HTERT RPE-1 (cell line): ENCODE results near the gene CDCA7.
"Not testable (repeated sequence)": the region's sequence is repeated elsewhere in the genome, so short reads cannot be mapped to it uniquely, and the experiment has no call there.

Experiments
- in situ Hi-C: fragments of 300-500 bp; cut with MboI; formaldehyde crosslinking; loops from 4 replicates; pipeline ENCODE4 v1.14.3; 2020; ENCODE audit warnings: low sequenced_read_pairs

CDCA7 gene

DNA sequence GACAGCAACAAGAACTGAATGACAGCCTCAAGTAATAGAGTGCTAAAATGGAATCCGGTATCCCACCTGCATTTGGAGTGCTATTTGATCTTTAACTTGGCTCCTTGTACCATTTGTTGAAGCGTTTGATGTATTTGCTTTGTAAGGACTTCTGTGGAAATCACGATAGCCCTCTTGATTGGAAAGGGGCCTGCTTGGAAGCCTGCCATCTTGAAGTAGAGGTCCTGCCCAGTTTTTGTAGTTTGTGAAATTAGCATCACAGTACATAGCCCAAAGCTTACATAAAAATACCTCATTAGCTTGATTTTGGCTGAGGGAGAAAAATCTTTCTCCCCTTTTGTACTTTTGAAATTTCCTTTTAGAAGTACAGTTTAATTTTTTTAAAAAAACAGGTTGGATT lies 2.7 kb downstream of the CDCA7 start:
- in situ Hi-C loops, result no loop called here

DNA sequence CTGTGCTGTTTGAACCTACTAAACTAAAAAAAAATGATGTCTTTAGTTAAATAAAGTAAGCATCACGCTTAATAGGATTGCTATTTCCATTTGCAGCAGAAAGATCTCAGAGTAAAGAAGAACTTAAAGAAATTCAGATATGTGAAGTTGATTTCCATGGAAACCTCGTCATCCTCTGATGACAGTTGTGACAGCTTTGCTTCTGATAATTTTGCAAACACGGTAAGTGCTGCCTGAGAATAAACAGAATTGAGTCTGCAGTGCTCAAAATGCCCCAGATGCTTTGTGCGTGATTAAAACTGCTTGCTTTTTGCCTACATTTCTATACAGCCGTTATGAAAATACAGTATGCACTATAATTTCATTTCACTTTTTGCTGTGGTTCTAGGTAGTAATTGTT lies 3.9 kb downstream of the CDCA7 start:
- in situ Hi-C loops, result no loop called here

DNA sequence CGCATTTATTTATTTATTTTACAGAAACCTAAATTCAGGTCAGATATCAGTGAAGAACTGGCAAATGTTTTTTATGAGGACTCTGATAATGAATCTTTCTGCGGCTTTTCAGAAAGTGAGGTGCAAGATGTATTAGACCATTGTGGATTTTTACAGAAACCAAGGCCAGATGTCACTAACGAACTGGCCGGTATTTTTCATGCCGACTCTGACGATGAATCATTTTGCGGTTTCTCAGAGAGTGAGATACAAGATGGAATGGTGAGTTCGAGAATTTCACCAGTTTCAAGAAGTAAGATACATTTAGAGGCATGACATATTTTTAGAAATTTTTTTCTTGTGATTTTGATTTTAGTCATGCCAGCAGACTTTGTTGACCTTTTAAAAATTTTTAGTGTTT lies 4.6 kb downstream of the CDCA7 start:
- in situ Hi-C loops, result no loop called here

- in situ Hi-C loops, result no loop called here
Observed at GRCh38 chr2:173370198-173370597, 15.5 kb downstream of the CDCA7 start.

- in situ Hi-C loops, result no loop called here
Observed at GRCh38 chr2:173371023-173371422, 16.4 kb downstream of the CDCA7 start.

GRCh38 chr2:173373290-173373689 lies 18.6 kb downstream of the CDCA7 start:
- in situ Hi-C loops, result no loop called here

GRCh38 chr2:173374634-173375033 lies 20.0 kb downstream of the CDCA7 start:
- in situ Hi-C loops, result no loop called here

DNA sequence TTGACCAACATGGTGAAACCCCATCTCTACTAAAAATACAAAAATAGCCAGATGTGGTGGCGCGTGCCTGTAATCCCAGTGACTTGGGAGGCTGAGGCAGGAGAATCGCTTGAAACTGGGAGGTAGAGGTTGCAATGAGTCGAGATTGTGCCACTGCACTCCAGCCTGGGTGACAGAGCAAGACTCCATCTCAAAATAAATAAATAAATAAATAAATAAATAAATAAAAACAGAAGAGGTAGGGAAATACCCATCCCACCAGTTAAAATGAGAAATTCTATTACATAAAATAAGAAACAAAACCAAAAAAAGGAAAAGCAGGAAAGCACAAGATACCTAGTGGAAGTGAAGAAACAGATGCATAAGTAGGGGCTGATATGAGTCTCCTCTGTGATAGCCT lies 30.9 kb downstream of the CDCA7 start:
- in situ Hi-C loops, result not testable (repeated sequence)

- in situ Hi-C loops, result no loop called here
Observed at GRCh38 chr2:173386021-173386737, 31.5 kb downstream of the CDCA7 start.

- in situ Hi-C loops, result no loop called here
Observed at GRCh38 chr2:173386738-173387065, 32.0 kb downstream of the CDCA7 start.

GRCh38 chr2:173387079-173387478 lies 32.4 kb downstream of the CDCA7 start:
- in situ Hi-C loops, result no loop called here

GRCh38 chr2:173387660-173388059 lies 33.0 kb downstream of the CDCA7 start:
- in situ Hi-C loops, result no loop called here

GRCh38 chr2:173388795-173389194 lies 34.1 kb downstream of the CDCA7 start:
- in situ Hi-C loops, result no loop called here

GRCh38 chr2:173390036-173390435 lies 35.4 kb downstream of the CDCA7 start:
- in situ Hi-C loops, result no loop called here

DNA sequence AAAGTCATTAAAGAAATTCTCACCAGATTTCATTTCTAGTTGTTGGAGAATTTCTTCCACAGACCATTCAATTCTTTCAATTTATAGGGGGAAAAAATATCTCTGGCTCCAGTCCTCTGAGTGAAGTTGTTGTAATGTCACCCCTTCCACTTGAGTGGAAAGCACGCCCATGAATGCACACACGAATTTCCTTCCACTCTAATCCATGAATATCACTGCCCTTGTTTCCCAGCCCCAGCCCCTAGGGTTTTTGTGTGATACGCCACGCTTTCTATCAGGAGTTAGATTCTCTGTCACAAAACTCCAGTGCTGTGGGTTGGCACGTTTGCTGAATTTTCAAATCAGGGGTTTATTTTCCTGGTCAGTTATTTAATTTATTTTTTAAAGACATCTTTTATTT lies 38.1 kb downstream of the CDCA7 start:
- in situ Hi-C loops, result no loop called here

DNA sequence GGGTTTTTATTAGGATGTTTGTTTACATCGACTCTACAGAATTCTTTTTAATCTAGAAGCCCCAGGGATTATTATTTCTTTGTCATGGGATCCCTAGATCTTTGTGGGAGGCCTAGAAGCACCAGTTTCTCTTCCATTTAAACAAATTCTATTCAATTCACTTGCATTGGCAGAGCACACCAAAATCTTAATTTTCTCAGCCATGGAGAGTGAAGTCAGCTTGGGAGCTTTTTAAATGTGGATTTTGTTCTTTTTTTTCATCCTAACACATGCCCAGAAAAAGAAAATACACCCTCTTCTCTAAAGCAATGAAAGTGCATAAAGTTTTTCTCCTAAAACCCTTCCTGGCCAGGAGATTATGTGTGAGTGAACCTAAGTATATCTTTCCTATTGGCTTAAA lies 38.5 kb downstream of the CDCA7 start:
- in situ Hi-C loops, result no loop called here

- in situ Hi-C loops, result no loop called here
Observed at GRCh38 chr2:173393636-173394035, 39.0 kb downstream of the CDCA7 start.

GRCh38 chr2:173394091-173394974 lies 39.7 kb downstream of the CDCA7 start:
- in situ Hi-C loops, result no loop called here

DNA sequence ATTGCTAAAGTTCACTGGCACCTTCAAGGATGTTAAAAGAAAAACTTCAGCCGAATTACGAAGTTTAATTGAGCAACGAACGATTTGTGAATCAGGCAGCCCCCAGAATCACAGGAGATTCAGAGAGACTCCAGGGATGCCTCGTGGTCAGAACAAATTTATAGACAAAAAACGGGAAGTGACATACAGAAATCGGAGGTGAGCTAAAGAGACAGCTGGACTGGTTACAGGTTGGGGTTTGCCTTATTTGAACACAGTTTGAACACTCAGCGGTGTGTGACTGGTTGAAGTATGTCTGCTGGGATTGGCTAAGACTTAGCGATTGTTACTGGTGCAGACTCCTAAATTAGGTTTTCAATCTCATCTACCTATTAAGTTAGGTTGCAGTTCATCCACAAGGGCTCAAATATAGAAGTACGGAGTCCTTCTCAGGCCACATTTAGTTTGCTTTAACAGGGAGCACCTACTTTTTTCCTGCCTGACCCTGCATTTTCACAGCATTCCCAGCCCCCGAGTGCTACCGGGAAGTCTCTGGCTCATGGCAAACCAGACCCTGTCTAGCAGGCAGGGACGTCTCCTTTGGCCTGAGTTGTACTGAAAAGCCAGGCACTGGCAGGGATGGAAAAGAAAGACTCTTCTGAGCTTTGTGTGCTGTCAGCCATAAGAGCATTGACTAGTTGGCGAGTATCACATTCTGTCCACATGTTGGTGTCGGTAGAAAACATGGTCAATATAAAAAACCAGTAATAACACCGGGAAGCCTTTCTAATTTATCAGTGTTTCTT lies 41.1 kb downstream of the CDCA7 start:
- in situ Hi-C loops, result no loop called here

DNA sequence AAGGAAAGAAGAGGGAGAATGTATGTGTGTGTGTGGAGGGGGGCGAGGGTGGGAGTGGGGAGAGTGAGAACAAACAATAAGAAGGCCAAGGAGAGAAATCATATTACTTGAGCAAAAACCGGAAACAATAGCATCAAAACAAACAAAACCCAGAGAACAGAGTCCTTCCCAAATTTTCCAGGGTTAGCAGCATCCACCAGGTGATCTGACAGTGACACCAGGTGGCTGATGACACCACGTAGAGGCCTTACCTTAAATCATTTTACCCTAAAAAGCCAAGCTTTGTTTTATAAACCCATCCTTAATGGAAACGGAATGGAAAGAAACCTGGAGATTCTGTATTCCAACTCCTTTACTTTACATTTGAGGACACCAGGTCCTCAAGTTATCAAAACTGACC lies 42.9 kb downstream of the CDCA7 start:
- in situ Hi-C loops, result no loop called here

DNA sequence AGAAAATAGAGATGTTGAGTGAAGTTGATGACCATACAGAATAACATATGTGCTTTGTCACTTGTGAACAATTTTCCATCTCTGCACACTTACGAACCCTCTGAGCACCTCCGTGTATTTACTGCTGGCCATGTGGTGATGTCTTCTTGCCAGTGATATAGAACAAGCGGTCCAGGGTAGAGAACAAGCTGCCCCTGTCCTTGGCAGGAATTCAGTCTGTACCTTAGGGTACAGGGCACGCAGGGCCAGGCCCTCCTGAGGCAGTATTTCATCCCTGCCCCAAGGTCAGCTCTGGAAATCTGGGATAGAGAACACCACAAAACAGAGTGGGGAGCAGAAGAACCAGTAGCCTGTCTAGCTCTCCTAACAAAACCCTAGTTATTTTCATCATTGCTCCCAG lies 44.6 kb downstream of the CDCA7 start:
- in situ Hi-C loops, result no loop called here

- in situ Hi-C loops, result no loop called here
Observed at GRCh38 chr2:173400760-173401159, 46.1 kb downstream of the CDCA7 start.
